Esophagus muscularis mucosa (tissue), 4 donors: ENCODE measurements around the gene TBL3. TPM values are rescaled to one million over a fixed set of nuclear protein-coding genes. Genes with fewer than 3 reads are reported as not detected.
A peak's percentile ranks its signal among the peaks of the same experiment; 100 is the strongest.

Experiments used
- DNase-seq: peaks from one replicate; pipeline ENCODE4 v3.0.0-alpha.2; 2017; ENCODE audit errors: extremely low spot score
- H3K27ac ChIP-seq, 4 donors: fragments of 200-600 bp; sonication (generic); replicated peaks in 1 of 4; 1 replicate in 3 of 4; 2 replicates in 1 of 4; pipeline ENCODE4 v1.5.1; 2016 to 2019; ENCODE audit warnings: mild to moderate bottlenecking in 1 of 4
- H3K27me3 ChIP-seq, 4 donors: fragments of 200-600 bp; sonication (generic); one replicate each; pipeline versions ENCODE4 v1.5.1 to v1.6.0; 2016 to 2019
- H3K36me3 ChIP-seq, 4 donors: fragments of 200-600 bp; sonication (generic); one replicate each; pipeline ENCODE4 v1.5.1; 2016 to 2019
- H3K4me1 ChIP-seq, 4 donors: fragments of 200-600 bp; sonication (generic); one replicate each; pipeline ENCODE4 v1.5.1; 2016 to 2019
- H3K4me3 ChIP-seq, 4 donors: fragments of 200-600 bp; sonication (generic); 1 replicate in 2 of 4; 2 replicates in 2 of 4; pipeline ENCODE4 v1.5.1; 2016 to 2019; ENCODE audit warnings: mild to moderate bottlenecking in 4 of 4, moderate library complexity in 1 of 4
- H3K9me3 ChIP-seq, 4 donors: fragments of 200-600 bp; sonication (generic); 1 replicate in 3 of 4; 2 replicates in 1 of 4; pipeline ENCODE4 v1.5.1; 2016 to 2019
- CTCF ChIP-seq, 3 experiments: fragments of 200-600 bp in 2 of 3; fragments of 450-650 bp in 1 of 3; sonication (generic) in 2 of 3; IDR thresholded peaks; one replicate each; pipeline ENCODE4 v1.5.1; 2017 to 2019; ENCODE audit warnings: antibody characterized with exemption in 3 of 3, mild to moderate bottlenecking in 2 of 3, moderate library complexity in 1 of 3
- EP300 ChIP-seq: sonication (generic); formaldehyde crosslinking; IDR thresholded peaks from one replicate; pipeline ENCODE4 v1.6.1; 2017; ENCODE audit warnings: antibody characterized with exemption
- POLR2A ChIP-seq: fragments of 450-650 bp; IDR thresholded peaks from one replicate; pipeline ENCODE4 v1.6.1; 2017; ENCODE audit warnings: antibody characterized with exemption, moderate library complexity, mild to moderate bottlenecking, low read depth
- POLR2AphosphoS5 ChIP-seq, 2 donors: sonication (generic); formaldehyde crosslinking; IDR thresholded peaks; one replicate each; pipeline ENCODE4 v1.6.1; 2017; ENCODE audit warnings: antibody characterized with exemption in 2 of 2
- WGBS: methylation state at CpG from one replicate; pipeline ENCODE4 v1.1.5; 2018; 5-methylcytosine and 5-hydroxymethylcytosine counted together
- intact Hi-C: fragments of 100-400 bp; cut with DNase I; formaldehyde crosslinking; loops from one replicate; pipeline ENCODE4 v1.15.1; 2023
- total RNA-seq, 4 donors: library from RNA; depleted of rRNA; stranded (reverse); fragments of >200 nt; gene quantifications; one replicate each; pipeline versions ENCODE4 v1.1.0 to v1.2.1, GENCODE V29; 2016

TBL3 gene
- total RNA-seq, 4 donors from 2014 or later: 27.0 to 42.9 (median 36.9) TPM

- no peak for DNase-seq
- H3K27me3 ChIP-seq: no peaks in the 10 kb centered on the region
- H3K36me3 ChIP-seq: peaks cover 38 to 49% (median 43%) of the 10 kb centered on the region in 4 donors
- H3K9me3 ChIP-seq: no peaks in the 10 kb centered on the region
- H3K4me1 ChIP-seq: peaks cover 12 to 34% (median 29%) of the 10 kb centered on the region in 4 donors
- peak overlapping the region in 3 of 4 donors; percentile 81 to 97 (median 94) for H3K27ac ChIP-seq
- intact Hi-C loops: no loop called here
- TF ChIP-seq POLR2A: no peak
- TF ChIP-seq POLR2AphosphoS5 (IDR thresholded peaks at IDR 0.05): no peak
- no peak for TF ChIP-seq CTCF (IDR thresholded peaks at IDR 0.05)
- TF ChIP-seq EP300: no peak
- H3K4me3 ChIP-seq: no peak overlapping the region
- WGBS: 87% methylated on average over 19 of the region's 23 CpGs
These were observed 31.3 kb upstream of the TBL3 start for GRCh38 chr16:1940273-1941161.

- peaks cover 12 to 34% (median 29%) of the 10 kb centered on the region in 4 donors for H3K4me1 ChIP-seq
- no peak for TF ChIP-seq POLR2A
- no peak for TF ChIP-seq POLR2AphosphoS5 (IDR thresholded peaks at IDR 0.05)
- no peak for TF ChIP-seq CTCF (IDR thresholded peaks at IDR 0.05)
- no peak for TF ChIP-seq EP300
These were observed 30.4 kb upstream of the TBL3 start for GRCh38 chr16:1941162-1942046.

GRCh38 chr16:1942047-1942809, 29.6 kb upstream of the TBL3 start:
- 16% methylated on average over 8 of the region's 17 CpGs for WGBS
- Histone ChIP-seq H3K27me3 (no peaks in the 10 kb centered on the region), H3K4me1 (peaks cover 12 to 34% (median 29%) of the 10 kb centered on the region in 4 donors), H3K36me3 (peaks cover 33 to 42% (median 39%) of the 10 kb centered on the region in 4 donors), H3K9me3 (no peaks in the 10 kb centered on the region), H3K27ac (peak overlapping the region; percentile 81 to 97 (median 94)), H3K4me3 (peak overlapping the region; percentile 76 to 96 (median 84))
- intact Hi-C loops: no loop called here
- no peak for DNase-seq
- no peak for TF ChIP-seq CTCF (IDR thresholded peaks at IDR 0.05)
- TF ChIP-seq POLR2AphosphoS5 (IDR thresholded peaks at IDR 0.05): peak; percentile 45 to 59
- TF ChIP-seq POLR2A: no peak
- no peak for TF ChIP-seq EP300

More at GRCh38 chr16:1941162-1942046, 30.4 kb upstream of the TBL3 start:
- 76% methylated on average over 9 of the region's 30 CpGs for WGBS
- no peaks in the 10 kb centered on the region for H3K27me3 ChIP-seq
- peaks cover 38 to 49% (median 43%) of the 10 kb centered on the region in 4 donors for H3K36me3 ChIP-seq
- no peaks in the 10 kb centered on the region for H3K9me3 ChIP-seq
- no peak for DNase-seq
- intact Hi-C loops: no loop called here
- peak overlapping the region; percentile 81 to 97 (median 94) for H3K27ac ChIP-seq
- peak overlapping the region; percentile 76 to 96 (median 84) for H3K4me3 ChIP-seq
